ENCODE data around the gene GPR157. TPM values are rescaled to one million over a fixed set of nuclear protein-coding genes. Genes with fewer than 3 reads are reported as not detected.
A peak's percentile ranks its signal among the peaks of the same experiment; 100 is the strongest.

The GPR157 gene
- total and polyA plus RNA-seq, 2 experiments from 2014 or later, result 0.81 to 3.9 TPM

- Mint-ChIP-seq H3K4me3 (no peak overlapping the region), H3K27ac (no peak overlapping the region), H3K27me3 (ENCODE audit: insufficient read depth, low read depth, poor library complexity) (no peaks in the 10 kb centered on the region), H3K36me3 (ENCODE audit: low read depth) (peaks cover 14% of the 10 kb centered on the region), H3K4me1 (peaks cover 7% of the 10 kb centered on the region; the same call in 2 of the 3 replicates), H3K9me3 (peaks cover 27% of the 10 kb centered on the region)
- Histone ChIP-seq H3K36me3 (ENCODE audit: insufficient read depth) (no peaks in the 10 kb centered on the region), H3K4me2 (no peak overlapping the region), H3K9me2 (ENCODE audit: insufficient read depth) (no peaks in the 10 kb centered on the region), H3K27me3 (ENCODE audit: insufficient read depth) (no peaks in the 10 kb centered on the region), H2AFZ (peak overlapping the region; percentile 59; the same call in 1 of the 2 replicates), H3K4me3 (no peak overlapping the region), H3F3A (replicated peaks; ENCODE audit: low read depth) (no peaks in the 10 kb centered on the region), H4K20me1 (replicated peaks; ENCODE audit: insufficient read depth) (no peaks in the 10 kb centered on the region), H3K79me2 (replicated peaks; ENCODE audit: insufficient read depth) (no peaks in the 10 kb centered on the region), H3K4me1 (ENCODE audit: insufficient read depth) (no peaks in the 10 kb centered on the region; the same call in 1 of the 2 replicates), H3K27ac (ENCODE audit: low read depth) (no peak overlapping the region)
- no peak for DNase-seq (ENCODE audit: low spot score)
- TF ChIP-seq STAT1 (IDR thresholded peaks at IDR 0.05; ENCODE audit: unreplicated experiment) (no peak), ZNF331 (CRISPR knock-in tag; IDR thresholded peaks at IDR 0.05; ENCODE audit: low read depth) (no peak), POLR2AphosphoS5 (IDR thresholded peaks at IDR 0.05; ENCODE audit: low read depth) (no peak), REST (IDR thresholded peaks at IDR 0.05; ENCODE audit: unreplicated experiment) (no peak), CTCF (conservative IDR thresholded peaks at IDR 0.05; ENCODE audit: low read depth in 2 of 2) (no peak), ZNF462 (CRISPR knock-in tag; IDR thresholded peaks at IDR 0.05) (no peak), ZNF114 (CRISPR knock-in tag; IDR thresholded peaks at IDR 0.05) (no peak), NANOG (IDR thresholded peaks at IDR 0.05; ENCODE audit: borderline replicate concordance) (no peak), EZH2 (IDR thresholded peaks at IDR 0.05; ENCODE audit: low read depth, unreplicated experiment) (no peak)
- ATAC-seq, result no peak
These were observed 44.0 kb downstream of the GPR157 start for GRCh38 chr1:9084906-9085305.
